Stomach (tissue), 9 donors: ENCODE measurements around the gene ALG1. TPM values are rescaled to one million over a fixed set of nuclear protein-coding genes. Genes with fewer than 3 reads are reported as not detected.

Source experiments
- DNase-seq, 2 donors: peaks; one replicate each; pipeline versions ENCODE4 v3.0.0 to v3.0.0-alpha.2; 2013 to 2019
- H3K27ac ChIP-seq, 5 donors: fragments of 200-600 bp in 4 of 5; sonication (generic) in 4 of 5; one replicate each; pipeline ENCODE4 v1.5.1; 2013 to 2019; ENCODE audit warnings: mild to moderate bottlenecking in 1 of 5, moderate library complexity in 1 of 5
- H3K27me3 ChIP-seq, 3 donors: fragments of 200-600 bp; sonication (generic); one replicate each; pipeline ENCODE4 v1.5.1; 2017 to 2019; ENCODE audit warnings: mixed run types in 1 of 3
- H3K36me3 ChIP-seq, 4 donors: fragments of 200-600 bp; sonication (generic); 1 replicate in 3 of 4; 2 replicates in 1 of 4; pipeline ENCODE4 v1.5.1; 2016 to 2019
- H3K4me1 ChIP-seq, 4 donors: fragments of 200-600 bp; sonication (generic); one replicate each; pipeline ENCODE4 v1.5.1; 2016 to 2019
- H3K4me3 ChIP-seq, 4 donors: fragments of 200-600 bp; sonication (generic) in 3 of 4; one replicate each; pipeline ENCODE4 v1.5.1; 2016 to 2019; ENCODE audit warnings: mild to moderate bottlenecking in 1 of 4
- H3K9me3 ChIP-seq, 4 donors: fragments of 200-600 bp; sonication (generic); one replicate each; pipeline ENCODE4 v1.5.1; 2016 to 2019
- EP300 ChIP-seq: sonication (generic); formaldehyde crosslinking; IDR thresholded peaks from one replicate; pipeline ENCODE4 v1.6.1; 2017; ENCODE audit warnings: antibody characterized with exemption
- POLR2A ChIP-seq, 4 donors: fragments of 450-650 bp; IDR thresholded peaks; one replicate each; pipeline ENCODE4 v1.6.1; 2016; ENCODE audit warnings: antibody characterized with exemption in 4 of 4, control low read depth in 2 of 4, mild to moderate bottlenecking in 1 of 4, moderate library complexity in 1 of 4
- POLR2AphosphoS5 ChIP-seq, 3 donors: sonication (generic); formaldehyde crosslinking; IDR thresholded peaks; one replicate each; pipeline ENCODE4 v1.6.1; 2016; ENCODE audit warnings: antibody characterized with exemption in 3 of 3
- WGBS, 5 donors: extraction: QIAGEN DNeasy Blood & Tissue Kit in 3 of 5; methylation state at CpG; one replicate each; pipeline versions ENCODE4 v1.1.5 to v1.1.7; 2013 to 2018; 5-methylcytosine and 5-hydroxymethylcytosine counted together
- intact Hi-C: fragments of 100-400 bp; cut with DNase I; formaldehyde crosslinking; loops from one replicate; pipeline ENCODE4 v1.15.1; 2023; ENCODE audit warnings: low total_unique reads
- polyA plus RNA-seq, 3 donors: library from polyadenylated mRNA; stranded (reverse); fragments of 200-250 nt; gene quantifications; one replicate each; pipeline ENCODE4 v1.2.3, GENCODE V29; 2013
- total RNA-seq, 5 donors: library from RNA; depleted of rRNA; stranded (reverse); fragments of >200 nt; gene quantifications; one replicate each; pipeline versions ENCODE4 v1.1.0 to v1.2.3, GENCODE V29; 2014 to 2016
- TF ChIP-seq, protein P1 (sequence below), 7 experiments: fragments of 450-650 bp in 4 of 7; fragments of 200-600 bp in 3 of 7; sonication (generic) in 3 of 7; IDR thresholded peaks; one replicate each; pipeline ENCODE4 v1.5.1; 2016 to 2019; ENCODE audit warnings: antibody characterized with exemption in 7 of 7, control low read depth in 2 of 7, mild to moderate bottlenecking in 1 of 7
- donor health status: healthy with polysubstance abuse.
- donor health status: Bipolar disorder and iron deficiency.
- donor health status: healthy.

The ALG1 gene
- total and polyA plus RNA-seq, 8 donors, result 4.5 to 53.9 (median 17.6) TPM

DNA sequence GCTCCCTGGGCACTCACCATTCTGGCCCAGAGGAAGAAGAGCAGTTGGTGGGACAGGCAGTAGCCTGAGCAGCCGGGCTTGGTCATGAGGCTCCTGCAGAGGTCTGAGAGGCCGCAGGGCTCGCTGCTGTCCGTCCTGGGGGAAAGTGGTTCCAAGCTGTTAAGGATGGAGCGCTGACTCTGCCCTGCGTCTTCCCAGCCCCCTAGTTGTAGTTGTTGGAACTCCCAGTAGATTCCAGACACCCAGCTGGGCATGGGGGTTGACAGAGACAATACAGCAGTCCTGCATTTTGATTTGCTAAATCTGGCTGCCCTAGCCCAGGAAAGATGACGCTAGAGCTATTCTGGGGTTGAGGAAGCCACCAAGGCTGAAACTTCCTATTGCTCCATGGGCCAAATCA lies 13.2 kb upstream of the ALG1 start:
- H3K36me3 ChIP-seq, result peaks cover 0 to 51% (median 36%) of the 10 kb centered on the region in 4 donors
- no peaks in the 10 kb centered on the region for H3K27me3 ChIP-seq
- no peak for DNase-seq
- 59 to 78% (median 72%) methylated on average over 7 of the region's 7 CpGs for WGBS, 5 donors
- no peaks in the 10 kb centered on the region for H3K9me3 ChIP-seq
- intact Hi-C loops, result no loop called here
- peaks cover 0 to 3% (median 0%) of the 10 kb centered on the region in 4 donors for H3K4me1 ChIP-seq
- no peak overlapping the region for H3K27ac ChIP-seq
- no peak overlapping the region for H3K4me3 ChIP-seq
- TF ChIP-seq, protein P1, sequence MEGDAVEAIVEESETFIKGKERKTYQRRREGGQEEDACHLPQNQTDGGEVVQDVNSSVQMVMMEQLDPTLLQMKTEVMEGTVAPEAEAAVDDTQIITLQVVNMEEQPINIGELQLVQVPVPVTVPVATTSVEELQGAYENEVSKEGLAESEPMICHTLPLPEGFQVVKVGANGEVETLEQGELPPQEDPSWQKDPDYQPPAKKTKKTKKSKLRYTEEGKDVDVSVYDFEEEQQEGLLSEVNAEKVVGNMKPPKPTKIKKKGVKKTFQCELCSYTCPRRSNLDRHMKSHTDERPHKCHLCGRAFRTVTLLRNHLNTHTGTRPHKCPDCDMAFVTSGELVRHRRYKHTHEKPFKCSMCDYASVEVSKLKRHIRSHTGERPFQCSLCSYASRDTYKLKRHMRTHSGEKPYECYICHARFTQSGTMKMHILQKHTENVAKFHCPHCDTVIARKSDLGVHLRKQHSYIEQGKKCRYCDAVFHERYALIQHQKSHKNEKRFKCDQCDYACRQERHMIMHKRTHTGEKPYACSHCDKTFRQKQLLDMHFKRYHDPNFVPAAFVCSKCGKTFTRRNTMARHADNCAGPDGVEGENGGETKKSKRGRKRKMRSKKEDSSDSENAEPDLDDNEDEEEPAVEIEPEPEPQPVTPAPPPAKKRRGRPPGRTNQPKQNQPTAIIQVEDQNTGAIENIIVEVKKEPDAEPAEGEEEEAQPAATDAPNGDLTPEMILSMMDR (IDR thresholded peaks at IDR 0.05), result no peak
- TF ChIP-seq POLR2A (IDR thresholded peaks at IDR 0.05) (no peak), POLR2AphosphoS5 (IDR thresholded peaks at IDR 0.05) (no peak), EP300 (no peak)

- Histone ChIP-seq H3K4me1 (peaks cover 0 to 6% (median 4%) of the 10 kb centered on the region in 4 donors), H3K36me3 (peaks cover 0 to 41% (median 30%) of the 10 kb centered on the region in 4 donors), H3K27ac (no peak overlapping the region), H3K4me3 (no peak overlapping the region), H3K27me3 (no peaks in the 10 kb centered on the region), H3K9me3 (no peaks in the 10 kb centered on the region)
- TF ChIP-seq, protein P1 (IDR thresholded peaks at IDR 0.05), result no peak
- TF ChIP-seq POLR2A (IDR thresholded peaks at IDR 0.05) (no peak), EP300 (no peak)
- 77 to 87% (median 81%) methylated on average over 6 of the region's 6 CpGs for WGBS, 5 donors
- no peak for DNase-seq
- intact Hi-C loops, result no loop called here
These were observed 12.1 kb upstream of the ALG1 start for GRCh38 chr16:5059386-5060072.

DNA sequence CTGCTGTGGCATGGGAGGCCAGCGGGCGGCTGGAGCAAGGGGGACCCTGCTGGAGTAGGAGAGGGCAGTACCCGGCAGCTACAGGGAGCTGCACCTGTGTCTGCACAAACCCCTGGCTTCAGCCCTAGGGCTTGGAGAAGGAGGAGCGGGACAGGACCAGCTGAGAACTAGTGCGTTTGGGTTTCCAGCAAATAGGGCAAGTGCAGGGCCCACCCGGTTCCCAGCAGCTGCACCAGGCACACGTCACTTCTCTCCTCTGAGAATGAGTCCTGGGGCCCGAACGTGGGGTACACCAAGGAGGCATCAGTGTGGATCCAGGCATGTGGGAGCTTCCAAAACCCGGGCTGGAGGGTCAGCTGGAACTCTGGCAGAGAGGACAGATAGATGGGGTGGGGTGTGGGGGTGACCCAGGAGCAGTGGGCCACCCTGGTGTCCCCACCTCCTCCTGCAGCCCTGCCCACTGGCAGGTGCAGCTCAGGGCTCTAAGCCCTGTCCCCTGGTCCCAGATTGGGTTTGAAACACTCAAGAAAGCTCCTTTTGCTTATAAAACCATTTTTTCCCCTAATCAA lies 11.5 kb upstream of the ALG1 start:
- no peak for DNase-seq
- TF ChIP-seq POLR2AphosphoS5 (IDR thresholded peaks at IDR 0.05) (no peak), POLR2A (IDR thresholded peaks at IDR 0.05) (no peak), EP300 (no peak)
- TF ChIP-seq, protein P1 (IDR thresholded peaks at IDR 0.05), result no peak
- 84 to 94% (median 84%) methylated on average over 10 of the region's 10 CpGs for WGBS, 5 donors

GRCh38 chr16:5062051-5062450 lies 9.6 kb upstream of the ALG1 start:
- no peak for TF ChIP-seq EP300
- TF ChIP-seq POLR2A (IDR thresholded peaks at IDR 0.05), result no peak
- TF ChIP-seq, protein P1 (IDR thresholded peaks at IDR 0.05), result no peak
- no peak for TF ChIP-seq POLR2AphosphoS5 (IDR thresholded peaks at IDR 0.05)
- peaks cover 0 to 30% (median 19%) of the 10 kb centered on the region in 4 donors for H3K36me3 ChIP-seq
- H3K9me3 ChIP-seq, result no peaks in the 10 kb centered on the region
- H3K27ac ChIP-seq, result no peak overlapping the region
- WGBS, 5 donors, result 78 to 97% (median 94%) methylated on average over 9 to 11 of the region's 11 CpGs
- intact Hi-C loops, result no loop called here
- no peak overlapping the region for H3K4me3 ChIP-seq
- H3K4me1 ChIP-seq, result peaks cover 12 to 24% (median 20%) of the 10 kb centered on the region in 4 donors
- H3K27me3 ChIP-seq, result no peaks in the 10 kb centered on the region
- no peak for DNase-seq

More for the DNA sequence above, 11.5 kb upstream of the ALG1 start:
- intact Hi-C loops, result no loop called here
- H3K27ac ChIP-seq, result no peak overlapping the region
- H3K27me3 ChIP-seq, result no peaks in the 10 kb centered on the region
- no peak overlapping the region for H3K4me3 ChIP-seq
- H3K4me1 ChIP-seq, result peaks cover 4 to 13% (median 11%) of the 10 kb centered on the region in 4 donors
- peaks cover 0 to 35% (median 24%) of the 10 kb centered on the region in 4 donors for H3K36me3 ChIP-seq
- H3K9me3 ChIP-seq, result no peaks in the 10 kb centered on the region
